GM12878 (cell line): Measurements from ENCODE around the gene MYH7. TPM values are rescaled to one million over a fixed set of nuclear protein-coding genes. Genes with fewer than 3 reads are reported as not detected.

Source experiments
- ATAC-seq: fragments of 200-7000 bp; cut with Tn5 transposase; 3 replicates; pipeline ENCODE4 v1.9.1; 2020; ENCODE audit warnings: mild to moderate bottlenecking, moderate library complexity
- BruUV-seq: library from RNA; stranded (reverse); fragments of 400-500 nt; replicated peaks from 2 replicates; lab custom pipeline; 2021; lab: Mats Ljungman, UMichigan
- CTCF ChIA-PET: fragments of 300-600 bp; sonication (Branson Sonifier 250); formaldehyde crosslinking; extraction: SDS; loops from one replicate; lab custom pipeline; 2021; ENCODE audit warnings: inconsistent platforms; lab: Yijun Ruan, JAX
- POLR2A ChIA-PET: fragments of 350-600 bp; formaldehyde crosslinking; extraction: SDS; loops from one replicate; lab custom pipeline; 2021; ENCODE audit warnings: inconsistent platforms; lab: Charles Lee
- RAD21 ChIA-PET: fragments of 300-600 bp; sonication (Branson Sonifier 250); formaldehyde crosslinking; loops from one replicate; lab custom pipeline; 2023; ENCODE audit warnings: antibody characterized with exemption; ENCODE audit not compliant: unreplicated experiment; lab: Charles Lee
- SMC1A ChIA-PET: fragments of 300-600 bp; sonication (Branson Sonifier 250); formaldehyde crosslinking; loops from one replicate; lab custom pipeline; 2023; ENCODE audit not compliant: unreplicated experiment, uncharacterized antibody; lab: Charles Lee
- DNase-seq: peaks from one replicate; pipeline ENCODE4 v3.0.0-alpha.2; 2011; ENCODE audit warnings: low read depth, low spot score
- FAIRE-seq: peaks from 3 replicates; lab custom pipeline; 2011; peaks lifted over from hg19 to GRCh38; lab: Jason Lieb, UNC
- H2AFZ ChIP-seq: 2 replicates; pipeline ENCODE4 v1.6.0; 2011; ENCODE audit warnings: low read depth, low read length, control low read depth; ENCODE audit not compliant: control insufficient read depth
- H3K27ac ChIP-seq: 2 replicates; pipeline ENCODE4 v1.5.1; 2011; ENCODE audit warnings: control low read depth; ENCODE audit not compliant: control insufficient read depth, insufficient read depth
- H3K27me3 ChIP-seq, 2 experiments: replicated peaks in 1 of 2; 2 replicates each; pipeline versions ENCODE4 v1.6.0 to v1.6.1; 2011; ENCODE audit warnings: low read length in 1 of 2; ENCODE audit not compliant: control insufficient read depth in 2 of 2, insufficient read depth in 2 of 2
- H3K36me3 ChIP-seq, 2 experiments: 2 replicates each; pipeline ENCODE4 v1.5.1; 2011; ENCODE audit warnings: low read length in 1 of 2; ENCODE audit not compliant: control insufficient read depth in 2 of 2, insufficient read depth in 2 of 2
- H3K4me1 ChIP-seq: 2 replicates; pipeline ENCODE4 v1.6.1; 2011; ENCODE audit warnings: mild to moderate bottlenecking, low read length, moderate library complexity, mixed read lengths; ENCODE audit not compliant: control insufficient read depth, insufficient read depth
- H3K4me2 ChIP-seq: 2 replicates; pipeline ENCODE4 v1.6.0; 2011; ENCODE audit warnings: control low read depth; ENCODE audit not compliant: control insufficient read depth, insufficient read depth
- H3K4me3 ChIP-seq: fragments of 200-600 bp; sonication (generic); 2 replicates; pipeline ENCODE4 v1.5.1; 2016
- H3K79me2 ChIP-seq: 2 replicates; pipeline ENCODE4 v1.6.0; 2011; ENCODE audit warnings: low read length; ENCODE audit not compliant: control insufficient read depth, insufficient read depth
- H3K9ac ChIP-seq: 2 replicates; pipeline ENCODE4 v1.8.0; 2011; ENCODE audit warnings: low read length, control low read depth, mixed read lengths; ENCODE audit not compliant: control insufficient read depth, insufficient read depth
- H3K9me3 ChIP-seq: replicated peaks from 3 replicates; pipeline ENCODE4 v1.5.1; 2011; ENCODE audit warnings: mild to moderate bottlenecking, low read length; ENCODE audit not compliant: control insufficient read depth, insufficient read depth
- H4K20me1 ChIP-seq: 2 replicates; pipeline ENCODE4 v1.6.0; 2011; ENCODE audit not compliant: control insufficient read depth, insufficient read depth
- ASH2L ChIP-seq: fragments of 300-600, 200-600 bp; sonication (generic); IDR thresholded peaks from 2 replicates; pipeline ENCODE4 v1.6.1; 2017; ENCODE audit warnings: low read depth, mild to moderate bottlenecking, borderline replicate concordance
- BHLHE40 ChIP-seq, 2 experiments: fragments of 450-650 bp in 1 of 2; IDR thresholded peaks; 2 replicates each; pipeline ENCODE4 v1.6.1; 2011 to 2017; ENCODE audit warnings: low read depth in 2 of 2, borderline replicate concordance in 1 of 2, improper control_type of control experiment in 1 of 2, low read length in 1 of 2, mild to moderate bottlenecking in 1 of 2
- CREB1 ChIP-seq: IDR thresholded peaks from 2 replicates; pipeline ENCODE4 v1.6.1; 2012; ENCODE audit warnings: low read depth, mild to moderate bottlenecking, inconsistent platforms
- ETV6 ChIP-seq, 2 experiments: fragments of 450-650 bp in 1 of 2; IDR thresholded peaks in 1 of 2; conservative IDR thresholded peaks in 1 of 2; 2 replicates each; pipeline ENCODE4 v1.6.1; 2014; ENCODE audit warnings: antibody characterized with exemption in 1 of 2, borderline replicate concordance in 1 of 2, low read depth in 1 of 2, mild to moderate bottlenecking in 1 of 2, moderate library complexity in 1 of 2
- IKZF2 ChIP-seq, 2 experiments: fragments of 450-650 bp; IDR thresholded peaks; 2 replicates each; pipeline ENCODE4 v1.6.1; 2017; ENCODE audit warnings: mild to moderate bottlenecking in 2 of 2, moderate library complexity in 2 of 2
- IRF3 ChIP-seq: fragments of 450-650 bp; IDR thresholded peaks from 2 replicates; pipeline ENCODE4 v1.6.1; 2014; ENCODE audit warnings: mild to moderate bottlenecking
- MEF2A ChIP-seq: IDR thresholded peaks from 2 replicates; pipeline ENCODE4 v1.6.1; 2011; ENCODE audit warnings: low read depth, mild to moderate bottlenecking, low read length, moderate library complexity; ENCODE audit not compliant: insufficient read depth
- MTA3 ChIP-seq: IDR thresholded peaks from 2 replicates; pipeline ENCODE4 v1.6.1; 2012; ENCODE audit warnings: low read length, inconsistent platforms, borderline replicate concordance
- MXI1 ChIP-seq: fragments of 150-350 bp; IDR thresholded peaks from 2 replicates; pipeline ENCODE4 v1.6.1; 2011; ENCODE audit warnings: low read depth, mild to moderate bottlenecking, inconsistent platforms, low read length, improper control_type of control experiment
- PAX8 ChIP-seq: fragments of 450-650 bp; IDR thresholded peaks from 2 replicates; pipeline ENCODE4 v1.6.1; 2017; ENCODE audit warnings: mild to moderate bottlenecking, moderate library complexity
- POLR2A ChIP-seq: IDR thresholded peaks from 2 replicates; pipeline ENCODE4 v1.6.1; 2011; ENCODE audit warnings: low read depth, mild to moderate bottlenecking, low read length
- POLR2AphosphoS5 ChIP-seq: IDR thresholded peaks from 2 replicates; pipeline ENCODE4 v1.6.1; 2011; ENCODE audit warnings: mild to moderate bottlenecking, low read length, inconsistent platforms
- POU2F2 ChIP-seq: IDR thresholded peaks from 3 replicates; pipeline ENCODE4 v1.6.1; 2011; ENCODE audit warnings: low read depth, mild to moderate bottlenecking, low read length, borderline replicate concordance
- SUPT20H ChIP-seq: IDR thresholded peaks from 2 replicates; pipeline ENCODE4 v1.6.1; 2011; ENCODE audit warnings: low read depth, mild to moderate bottlenecking, low read length, moderate library complexity, borderline replicate concordance; ENCODE audit not compliant: control insufficient read depth
- TCF3 ChIP-seq: IDR thresholded peaks from 2 replicates; pipeline ENCODE4 v1.6.1; 2012; ENCODE audit warnings: low read depth, mild to moderate bottlenecking, low read length, borderline replicate concordance; ENCODE audit not compliant: insufficient read depth
- YBX1 ChIP-seq: fragments of 450-650 bp; IDR thresholded peaks from 2 replicates; pipeline ENCODE4 v1.6.1; 2016; ENCODE audit warnings: antibody characterized with exemption
- ZNF622 ChIP-seq: fragments of 450-650 bp; IDR thresholded peaks from 2 replicates; pipeline ENCODE4 v1.6.1; 2017; ENCODE audit warnings: mild to moderate bottlenecking, inconsistent platforms
- ZSCAN29 ChIP-seq: fragments of 450-650 bp; IDR thresholded peaks from 2 replicates; pipeline ENCODE4 v1.6.1; 2017; ENCODE audit warnings: mild to moderate bottlenecking, moderate library complexity
- WGBS: methylation state at CpG from one replicate; pipeline ENCODE4 v1.1.6; 2016; ENCODE audit warnings: low lambda C conversion rate; ENCODE audit not compliant: insufficient replicate concordance, insufficient coverage; ENCODE audit errors: missing lambda C conversion rate; 5-methylcytosine and 5-hydroxymethylcytosine counted together
- in situ Hi-C: fragments of 300-500 bp; cut with MboI; formaldehyde crosslinking; loops from 9 replicates; pipeline ENCODE4 v1.14.3; 2018; ENCODE audit warnings: mixed read lengths
- intact Hi-C: fragments of 100-400 bp; cut with micrococcal nuclease; formaldehyde crosslinking; loops from one replicate; pipeline ENCODE4 v1.14.2; 2022; ENCODE audit not compliant: unreplicated experiment
- polyA plus RNA-seq, 11 experiments: library from polyadenylated mRNA; depleted of rRNA in 4 of 11; unstranded in 6 of 11; stranded (reverse) in 5 of 11; fragments of >200 nt; fragmentation: Nextera tagmentation in 4 of 11; fragmentation: Illumina TruSeq in 1 of 11; extraction: Ambion mirVana in 4 of 11; extraction: Trizol in 1 of 11; gene quantifications; 1 replicate in 1 of 11; 2 replicates in 10 of 11; pipeline versions ENCODE4 v1.2.1 to v1.2.3, GENCODE V29; 2011 to 2016; ENCODE audit warnings: inconsistent platforms in 2 of 11, missing spikeins in 2 of 11, low read depth in 1 of 11
- total RNA-seq, 4 experiments: library from RNA; depleted of rRNA in 3 of 4; stranded (reverse); fragments of >200 nt in 3 of 4; fragmentation: Illumina TruSeq in 1 of 4; extraction: Trizol in 1 of 4; gene quantifications; 2 replicates each; pipeline versions ENCODE4 v1.2.1 to v1.2.3, GENCODE V29; 2013 to 2021
- TF ChIP-seq, protein P1 (sequence below): fragments of 450-650 bp; IDR thresholded peaks from 2 replicates; pipeline ENCODE4 v1.6.1; 2017; ENCODE audit warnings: low read depth, mild to moderate bottlenecking, moderate library complexity

The MYH7 gene
- total and polyA plus RNA-seq, 10 of the 15 experiments (the other 5 are each of a cell fraction or from before 2014, with no cell fraction given): 0.04 to 0.10 (median 0.05) TPM; not detected in 4

- TF ChIP-seq IKZF2 (IDR thresholded peaks at IDR 0.05): no peak
- no peak for TF ChIP-seq CREB1
- TF ChIP-seq ZSCAN29: no peak
Observed at GRCh38 chr14:23387916-23388882, 47.3 kb downstream of the MYH7 start (continued).

- Histone ChIP-seq H3K79me2 (no peaks in the 10 kb centered on the region), H3K27ac (no peak overlapping the region), H3K36me3 (no peaks in the 10 kb centered on the region), H3K9ac (no peak overlapping the region), H3K4me1 (no peaks in the 10 kb centered on the region), H3K4me3 (no peak overlapping the region), H3K9me3 (no peaks in the 10 kb centered on the region), H4K20me1 (no peaks in the 10 kb centered on the region), H3K4me2 (no peak overlapping the region), H2AFZ (no peak overlapping the region), H3K27me3 (no peaks in the 10 kb centered on the region; a peak in 2 of 4 replicates)
- WGBS: 79% methylated on average over 1 of the region's 1 CpG
- no TSS peak for BruUV-seq
- intact Hi-C loops (no loop called here), in situ Hi-C loops (no loop called here)
- no peak for FAIRE-seq
- RAD21 ChIA-PET: no interaction called here
- CTCF ChIA-PET: no interaction called here
- SMC1A ChIA-PET: interaction anchor here (1.2 kb wide), 1 partner anchor 10 kb away, joined by 3 read pairs; the partner anchor contains the start of gene CMTM5
- ATAC-seq: no peak
- DNase-seq: no peak
- POLR2A ChIA-PET: no interaction called here
- no peak for TF ChIP-seq MEF2A
- TF ChIP-seq ZNF622: no peak
- no peak for TF ChIP-seq TCF3
- TF ChIP-seq POLR2A: no peak
- TF ChIP-seq IRF3: no peak
- TF ChIP-seq PAX8: no peak
- no peak for TF ChIP-seq SUPT20H
- TF ChIP-seq, protein P1, sequence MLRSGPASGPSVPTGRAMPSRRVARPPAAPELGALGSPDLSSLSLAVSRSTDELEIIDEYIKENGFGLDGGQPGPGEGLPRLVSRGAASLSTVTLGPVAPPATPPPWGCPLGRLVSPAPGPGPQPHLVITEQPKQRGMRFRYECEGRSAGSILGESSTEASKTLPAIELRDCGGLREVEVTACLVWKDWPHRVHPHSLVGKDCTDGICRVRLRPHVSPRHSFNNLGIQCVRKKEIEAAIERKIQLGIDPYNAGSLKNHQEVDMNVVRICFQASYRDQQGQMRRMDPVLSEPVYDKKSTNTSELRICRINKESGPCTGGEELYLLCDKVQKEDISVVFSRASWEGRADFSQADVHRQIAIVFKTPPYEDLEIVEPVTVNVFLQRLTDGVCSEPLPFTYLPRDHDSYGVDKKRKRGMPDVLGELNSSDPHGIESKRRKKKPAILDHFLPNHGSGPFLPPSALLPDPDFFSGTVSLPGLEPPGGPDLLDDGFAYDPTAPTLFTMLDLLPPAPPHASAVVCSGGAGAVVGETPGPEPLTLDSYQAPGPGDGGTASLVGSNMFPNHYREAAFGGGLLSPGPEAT: no peak
- no peak for TF ChIP-seq POU2F2
- TF ChIP-seq ASH2L: no peak
- no peak for TF ChIP-seq ETV6 (conservative IDR thresholded peaks at IDR 0.05 in 1 of 2, IDR thresholded peaks at IDR 0.05 in 1 of 2; ENCODE audit: borderline replicate concordance in 1 of 2, low read depth in 1 of 2)
- TF ChIP-seq MTA3: no peak
- no peak for TF ChIP-seq YBX1
- TF ChIP-seq POLR2AphosphoS5: no peak
- no peak for TF ChIP-seq MXI1
- TF ChIP-seq BHLHE40 (IDR thresholded peaks at IDR 0.05; ENCODE audit: borderline replicate concordance in 1 of 2, low read depth in 2 of 2, low read length in 1 of 2): no peak
Observed at GRCh38 chr14:23386999-23387398, 48.5 kb downstream of the MYH7 start.
